ENCODE results near the gene LSM7. TPM values are rescaled to one million over a fixed set of nuclear protein-coding genes. Genes with fewer than 3 reads are reported as not detected.

Gene LSM7
- 218 and 270 TPM in 2 replicates for total RNA-seq (2014; rRNA removed; shearing (Covaris generic))

DNA sequence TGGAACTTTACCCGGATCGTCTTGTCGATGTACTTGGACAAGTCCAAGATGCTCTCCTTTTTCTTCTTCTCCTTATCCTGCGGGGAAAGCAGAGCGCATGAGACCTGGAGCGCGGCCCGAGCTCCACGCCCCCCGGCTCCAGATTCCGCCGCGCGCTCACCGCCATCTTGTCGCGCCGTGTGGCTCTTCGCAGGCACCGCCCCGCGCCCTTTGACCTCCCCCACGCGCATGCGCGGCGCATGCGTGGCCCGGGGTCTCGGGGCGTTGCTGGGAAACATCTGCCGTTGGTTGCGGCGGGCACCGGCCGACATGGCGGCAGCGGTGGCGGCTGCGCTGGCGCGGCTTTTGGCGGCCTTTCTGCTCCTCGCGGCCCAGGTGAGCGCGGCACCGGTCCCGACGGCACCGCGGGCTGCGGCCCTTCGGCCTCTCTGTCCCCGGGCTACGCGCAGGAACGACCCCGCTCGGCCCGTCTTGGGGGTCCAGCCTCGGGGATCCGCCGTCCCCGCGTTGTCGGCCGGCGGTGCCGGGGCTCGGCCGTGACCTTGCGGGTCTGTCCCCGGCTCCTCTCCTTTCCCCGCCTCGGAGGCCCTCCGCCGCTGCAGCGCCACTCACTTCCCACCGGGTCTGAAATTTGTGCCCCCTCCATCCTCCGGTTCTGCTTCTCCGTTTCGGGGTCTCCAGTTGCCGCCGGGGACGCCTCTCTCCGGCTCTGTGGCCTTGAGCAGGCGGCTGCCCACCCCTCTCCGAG lies at the start of gene LSM7, which contains the start of gene SPPL2B:
LSM7 (minus strand) TSS at position 186 of the 748 bp plus-strand sequence; CDS start at position 166, 20 bp downstream.
SPPL2B (plus strand) TSS at position 284 of the 748 bp plus-strand sequence; CDS start at position 310, 26 bp downstream.
- H3K4me3 ChIP-seq = peak within 1 kb of the TSS; percentile 96
- DNase-seq (ENCODE audit: low read depth in 1 of 2, low spot score in 2 of 2) = peak; percentile 87 to 89
- no peaks in the 10 kb centered on the region for H3K27me3 ChIP-seq (replicated peaks)
- peak within 1 kb of the TSS; percentile 79 for H3K27ac ChIP-seq
- H3K36me3 ChIP-seq = peaks cover 41% of the 10 kb centered on the region
- peaks cover 13% of the 10 kb centered on the region for H3K4me1 ChIP-seq (replicated peaks)
- H3K9me3 ChIP-seq (replicated peaks) = no peaks in the 10 kb centered on the region

DNA sequence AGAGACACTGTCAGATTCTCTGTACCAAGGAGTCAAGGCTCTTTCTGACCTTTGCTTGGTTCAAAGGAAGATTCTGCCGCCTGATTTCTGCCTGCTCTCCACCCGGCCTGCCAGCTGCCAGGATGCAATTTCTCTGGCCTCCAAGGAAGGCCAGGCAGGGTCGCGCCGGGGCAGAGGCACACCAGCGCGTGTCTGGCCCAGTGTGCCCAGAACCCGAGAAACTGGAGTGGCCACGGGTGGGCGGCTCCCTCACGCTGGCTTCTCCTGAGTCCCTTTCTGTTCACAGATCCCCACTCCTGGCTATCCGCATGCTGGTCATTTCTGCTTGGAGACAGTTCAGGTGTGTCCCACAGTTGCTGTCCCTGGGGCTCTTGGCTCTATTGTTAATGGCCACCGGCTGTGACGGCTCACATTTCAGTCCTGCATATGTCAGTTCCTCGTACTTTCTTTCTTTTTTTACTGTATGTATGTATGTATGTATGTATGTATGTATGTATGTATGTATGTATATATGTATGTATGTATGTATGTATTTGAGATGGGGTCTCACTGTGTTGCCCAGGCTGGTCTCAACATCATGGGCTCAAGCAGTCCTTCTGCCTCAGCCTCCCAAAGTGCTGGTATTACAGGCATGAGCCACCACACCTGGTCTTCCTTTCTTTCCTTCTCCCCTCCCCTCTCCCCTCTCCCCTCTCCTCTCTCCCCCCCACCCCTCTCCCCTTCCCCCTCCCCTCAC lies 48.6 kb upstream of the LSM7 start:
- no peak for DNase-seq (ENCODE audit: low read depth in 1 of 2, low spot score in 2 of 2)
- peaks cover 12% of the 10 kb centered on the region for H3K9me3 ChIP-seq (replicated peaks)
- no peaks in the 10 kb centered on the region for H3K27me3 ChIP-seq (replicated peaks)
- no peak overlapping the region for H3K27ac ChIP-seq
- no peaks in the 10 kb centered on the region for H3K36me3 ChIP-seq
- H3K4me1 ChIP-seq (replicated peaks) = no peaks in the 10 kb centered on the region
- H3K4me3 ChIP-seq = no peak overlapping the region

DNA sequence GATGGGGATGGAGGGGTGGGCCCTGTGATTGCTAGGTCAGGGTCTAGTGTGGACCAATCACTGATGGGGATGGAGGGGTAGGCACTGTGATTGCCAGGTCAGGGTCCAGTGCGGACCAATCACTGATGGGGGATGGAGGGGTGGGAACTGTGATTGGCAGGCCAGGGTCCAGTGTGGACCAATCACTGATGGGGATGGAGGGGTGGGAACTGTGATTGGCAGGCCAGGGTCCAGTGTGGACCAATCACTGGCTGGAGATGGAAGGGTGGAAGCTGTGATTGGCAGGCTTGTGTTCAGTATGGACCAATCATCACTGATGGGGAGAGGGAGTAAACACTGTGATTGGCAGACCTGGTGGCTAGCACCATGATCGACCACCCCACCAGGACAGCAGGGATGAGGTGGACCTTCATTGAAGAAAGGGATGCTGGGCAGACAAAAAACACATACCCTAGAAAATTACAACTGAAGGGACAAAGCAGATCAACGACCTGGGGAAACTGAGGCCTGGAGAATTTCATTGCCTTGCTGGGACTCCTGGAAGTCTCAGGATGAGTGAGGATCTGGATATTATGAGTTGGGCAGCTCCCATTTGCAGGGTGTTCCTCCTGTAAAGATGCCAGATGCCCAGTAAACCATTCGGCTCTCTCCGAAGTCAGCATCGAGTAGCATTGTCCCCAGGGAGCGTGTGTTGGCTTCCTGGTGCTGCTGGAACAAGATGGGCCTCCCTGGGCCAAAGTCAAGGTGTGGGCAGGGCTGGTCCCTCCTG lies 47.2 kb upstream of the LSM7 start:
- Histone ChIP-seq H3K27me3 (replicated peaks) (no peaks in the 10 kb centered on the region), H3K27ac (no peak overlapping the region), H3K36me3 (no peaks in the 10 kb centered on the region), H3K9me3 (replicated peaks) (peaks cover 9% of the 10 kb centered on the region), H3K4me1 (replicated peaks) (no peaks in the 10 kb centered on the region), H3K4me3 (no peak overlapping the region)
- no peak for DNase-seq (ENCODE audit: low read depth in 1 of 2, low spot score in 2 of 2)

DNA sequence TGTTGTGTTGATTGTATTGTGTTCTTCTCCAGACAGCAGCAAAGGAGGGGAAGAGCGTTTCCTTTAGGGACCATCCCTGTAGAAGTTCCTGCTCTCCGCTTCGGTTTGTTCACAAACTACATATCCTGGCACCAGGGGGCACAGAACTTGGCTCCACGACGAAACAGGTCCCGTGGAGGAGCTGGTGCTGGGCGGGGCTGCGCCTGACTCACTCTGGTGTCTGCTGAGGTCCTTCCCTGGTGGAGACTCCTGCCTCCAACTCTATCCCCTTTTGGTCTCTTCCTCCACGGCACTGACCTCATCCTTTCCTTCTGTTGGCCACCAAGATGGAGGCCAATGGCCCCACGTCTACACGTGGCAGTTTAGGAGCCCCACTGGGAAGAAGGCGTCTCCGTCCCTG lies 46.4 kb upstream of the LSM7 start:
- Histone ChIP-seq H3K36me3 (no peaks in the 10 kb centered on the region), H3K4me3 (no peak overlapping the region), H3K27ac (no peak overlapping the region), H3K9me3 (replicated peaks) (peaks cover 8% of the 10 kb centered on the region), H3K27me3 (replicated peaks) (no peaks in the 10 kb centered on the region), H3K4me1 (replicated peaks) (no peaks in the 10 kb centered on the region)
- DNase-seq (ENCODE audit: low read depth in 1 of 2, low spot score in 2 of 2) = no peak

DNA sequence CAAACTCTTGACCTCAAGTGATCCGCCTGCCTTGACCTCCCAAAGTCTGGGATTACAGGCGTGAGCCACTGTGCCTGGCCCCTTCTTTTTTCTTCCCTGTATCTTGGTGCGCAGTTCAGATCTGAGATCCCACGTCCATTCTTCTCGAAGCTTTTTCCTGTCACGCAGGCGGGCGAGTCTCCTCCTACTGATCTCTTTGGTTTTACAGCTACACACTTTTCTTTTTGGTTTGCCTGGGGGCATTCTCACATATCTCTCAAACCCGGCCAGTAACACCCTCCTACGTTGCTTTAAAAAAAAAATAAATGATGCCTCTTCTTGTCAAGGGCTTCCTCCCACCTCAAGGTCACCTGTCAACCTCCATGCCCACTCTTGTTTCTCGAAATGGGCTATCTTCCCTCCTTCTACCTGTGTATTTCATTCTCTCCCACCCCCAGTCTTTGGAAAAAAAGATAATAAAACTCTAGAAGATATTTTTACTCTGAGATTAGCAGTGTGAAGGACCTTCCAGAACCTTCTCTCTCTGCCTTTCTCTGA lies 43.8 kb upstream of the LSM7 start:
- H3K36me3 ChIP-seq = no peaks in the 10 kb centered on the region
- no peak overlapping the region for H3K27ac ChIP-seq
- no peaks in the 10 kb centered on the region for H3K27me3 ChIP-seq (replicated peaks)
- no peaks in the 10 kb centered on the region for H3K4me1 ChIP-seq (replicated peaks)
- DNase-seq (ENCODE audit: low read depth in 1 of 2, low spot score in 2 of 2) = no peak
- H3K9me3 ChIP-seq (replicated peaks) = no peaks in the 10 kb centered on the region; the same call in 1 of the 2 replicates
- no peak overlapping the region for H3K4me3 ChIP-seq

DNA sequence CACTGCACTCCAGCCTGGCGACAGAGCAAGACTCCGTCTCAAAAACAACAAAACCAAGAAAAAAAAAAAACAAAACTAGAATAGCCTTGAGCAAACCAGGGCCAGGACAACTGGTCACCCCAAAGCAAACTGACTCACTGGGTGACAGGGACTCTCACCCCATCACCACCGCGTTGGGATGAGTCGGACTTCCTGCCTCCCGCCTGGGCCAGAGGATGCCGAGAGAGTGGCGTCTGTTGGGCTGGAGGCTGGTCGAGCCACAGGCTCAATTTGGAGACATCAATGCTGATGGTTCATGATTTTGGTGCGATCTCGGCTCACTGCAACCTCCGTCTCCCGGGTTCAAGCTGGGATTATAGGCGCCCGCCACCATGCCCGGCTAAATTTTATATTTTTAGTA lies 43.3 kb upstream of the LSM7 start:
- no peaks in the 10 kb centered on the region for H3K27me3 ChIP-seq (replicated peaks)
- H3K4me1 ChIP-seq (replicated peaks) = no peaks in the 10 kb centered on the region
- H3K4me3 ChIP-seq = no peak overlapping the region
- DNase-seq (ENCODE audit: low read depth in 1 of 2, low spot score in 2 of 2) = no peak
- H3K27ac ChIP-seq = no peak overlapping the region
- H3K9me3 ChIP-seq (replicated peaks) = peaks cover 2% of the 10 kb centered on the region
- H3K36me3 ChIP-seq = no peaks in the 10 kb centered on the region

DNA sequence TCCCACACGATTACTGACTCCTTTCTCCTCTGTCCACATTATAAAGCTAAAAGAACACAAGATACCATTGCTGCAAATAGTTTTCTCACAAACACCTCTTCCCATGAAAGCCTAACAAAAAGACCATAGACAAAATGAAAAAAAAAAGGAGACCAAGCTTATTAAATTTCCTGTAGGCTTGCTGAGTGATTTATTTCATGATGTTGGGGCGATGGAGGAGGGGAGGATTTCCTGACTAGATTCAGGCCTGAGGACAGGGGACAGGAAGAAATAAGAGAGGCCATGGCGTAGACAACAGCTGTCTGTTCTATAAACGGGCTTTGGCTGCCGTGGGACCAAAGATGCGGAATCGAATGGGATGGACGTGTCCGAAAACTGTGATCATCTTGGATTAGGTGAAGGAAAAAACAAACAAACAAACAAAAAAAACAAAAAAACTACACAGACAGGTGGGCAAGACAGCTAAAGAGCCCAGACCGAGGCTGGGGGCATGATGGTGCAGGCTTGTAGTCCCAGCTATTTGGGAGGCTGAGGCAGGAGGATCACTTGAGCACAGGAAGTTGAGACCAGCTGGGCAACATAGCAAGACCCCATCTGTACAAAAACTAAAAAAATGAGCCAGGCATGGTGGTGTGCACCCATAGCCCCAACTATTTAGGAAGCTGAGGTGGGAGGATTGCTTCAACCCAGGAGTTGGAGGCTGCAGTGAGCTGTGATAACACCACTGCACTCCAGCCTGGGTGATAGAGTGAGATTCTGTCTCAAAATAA lies 37.0 kb upstream of the LSM7 start:
- Histone ChIP-seq H3K4me3 (no peak overlapping the region), H3K36me3 (no peaks in the 10 kb centered on the region), H3K27me3 (replicated peaks) (peaks cover 19% of the 10 kb centered on the region), H3K4me1 (replicated peaks) (no peaks in the 10 kb centered on the region), H3K9me3 (replicated peaks) (peaks cover 2% of the 10 kb centered on the region), H3K27ac (no peak overlapping the region)
- DNase-seq (ENCODE audit: low read depth in 1 of 2, low spot score in 2 of 2) = no peak

DNA sequence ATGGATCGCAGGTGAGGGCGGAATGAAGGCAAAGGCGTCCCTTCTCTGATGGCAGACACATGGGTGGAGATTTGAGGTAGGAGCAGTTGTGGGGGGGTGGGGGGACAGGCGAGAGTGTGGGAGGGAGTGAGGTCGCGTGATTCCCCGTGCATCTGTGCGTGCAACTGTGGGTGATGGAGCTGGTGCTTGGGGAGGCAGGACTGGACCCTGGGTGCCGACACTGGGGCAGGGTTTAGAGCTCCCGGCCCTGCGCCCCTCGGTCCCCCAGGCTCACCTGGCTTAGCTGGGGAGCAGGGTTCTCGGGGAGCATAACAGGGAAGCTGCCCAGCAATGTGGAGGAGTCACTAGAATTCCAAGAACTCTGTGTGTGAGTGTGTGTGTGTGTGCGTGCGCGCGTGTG lies 35.0 kb upstream of the LSM7 start:
- Histone ChIP-seq H3K9me3 (replicated peaks) (peaks cover 2% of the 10 kb centered on the region; the same call in 1 of the 2 replicates), H3K4me1 (replicated peaks) (no peaks in the 10 kb centered on the region), H3K27ac (no peak overlapping the region), H3K4me3 (no peak overlapping the region), H3K36me3 (no peaks in the 10 kb centered on the region), H3K27me3 (replicated peaks) (peaks cover 22% of the 10 kb centered on the region)
- no peak for DNase-seq (ENCODE audit: low read depth in 1 of 2, low spot score in 2 of 2)

DNA sequence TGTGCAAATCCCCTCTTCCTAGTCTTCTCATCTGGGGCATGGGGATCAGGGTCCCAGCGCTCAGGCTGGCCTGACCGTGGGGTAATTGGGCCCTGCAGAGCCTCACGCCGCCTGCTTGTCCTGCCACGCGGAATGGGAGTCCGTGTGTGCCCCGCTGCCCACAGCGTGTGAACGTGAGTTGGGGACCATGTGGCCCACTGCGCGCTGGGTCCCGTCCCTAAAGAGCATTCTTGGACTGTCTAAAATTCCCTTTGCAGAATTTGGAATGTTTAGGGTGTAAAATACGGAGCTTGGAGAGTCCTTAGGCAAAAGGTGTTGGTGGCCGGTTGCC lies 34.5 kb upstream of the LSM7 start:
- H3K27ac ChIP-seq = no peak overlapping the region
- no peaks in the 10 kb centered on the region for H3K36me3 ChIP-seq
- H3K9me3 ChIP-seq (replicated peaks) = peaks cover 2% of the 10 kb centered on the region; the same call in 1 of the 2 replicates
- no peaks in the 10 kb centered on the region for H3K4me1 ChIP-seq (replicated peaks)
- H3K27me3 ChIP-seq (replicated peaks) = peaks cover 22% of the 10 kb centered on the region
- no peak for DNase-seq (ENCODE audit: low read depth in 1 of 2, low spot score in 2 of 2)
- no peak overlapping the region for H3K4me3 ChIP-seq

DNA sequence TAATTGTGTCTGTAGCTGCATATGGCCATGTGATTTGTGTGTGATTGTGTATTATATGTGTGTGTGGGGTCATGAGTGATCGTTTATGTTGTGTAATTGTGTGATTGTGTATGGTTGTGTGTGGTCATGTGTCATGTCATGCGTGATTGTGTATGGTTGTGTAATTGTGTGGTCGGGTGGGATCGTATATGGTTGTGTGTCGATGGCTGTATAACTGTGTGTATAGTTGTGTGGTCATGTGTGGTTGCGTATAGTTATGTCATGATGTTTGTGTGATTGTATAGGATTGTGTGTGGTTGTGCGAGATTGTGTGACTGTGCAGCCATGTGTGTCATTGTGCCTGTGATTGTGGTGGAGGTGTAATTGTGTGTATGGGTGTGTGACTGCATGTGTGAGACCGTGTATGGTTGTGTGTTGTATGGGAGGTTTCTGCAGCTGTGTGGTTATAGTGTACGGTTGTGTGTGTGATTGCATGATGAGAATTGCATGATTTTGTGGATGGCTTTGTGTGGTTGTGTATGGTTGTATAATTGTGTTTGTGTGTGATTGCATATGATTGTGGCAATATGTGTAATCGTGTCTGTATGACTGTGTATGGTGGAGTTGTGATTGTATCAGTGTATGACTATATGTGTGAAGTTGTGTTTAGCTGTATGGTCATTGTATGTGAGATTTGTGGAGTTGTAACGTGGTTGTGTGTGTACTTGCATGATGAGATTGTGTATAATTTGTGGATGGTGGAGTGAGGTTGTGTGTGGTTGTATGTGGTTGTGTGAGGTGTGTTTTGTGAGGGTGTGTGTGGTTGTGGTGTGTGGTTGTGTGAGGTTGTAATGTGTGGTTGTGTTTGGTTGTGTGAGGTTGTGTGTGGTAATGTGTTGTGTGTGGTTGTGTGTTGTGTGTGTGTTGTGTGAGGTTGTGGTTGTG lies 33.9 kb upstream of the LSM7 start:
- Histone ChIP-seq H3K4me3 (no peak overlapping the region), H3K4me1 (replicated peaks) (no peaks in the 10 kb centered on the region), H3K9me3 (replicated peaks) (peaks cover 2% of the 10 kb centered on the region; the same call in 1 of the 2 replicates), H3K27me3 (replicated peaks) (peaks cover 22% of the 10 kb centered on the region), H3K27ac (no peak overlapping the region), H3K36me3 (no peaks in the 10 kb centered on the region)
- no peak for DNase-seq (ENCODE audit: low read depth in 1 of 2, low spot score in 2 of 2)

DNA sequence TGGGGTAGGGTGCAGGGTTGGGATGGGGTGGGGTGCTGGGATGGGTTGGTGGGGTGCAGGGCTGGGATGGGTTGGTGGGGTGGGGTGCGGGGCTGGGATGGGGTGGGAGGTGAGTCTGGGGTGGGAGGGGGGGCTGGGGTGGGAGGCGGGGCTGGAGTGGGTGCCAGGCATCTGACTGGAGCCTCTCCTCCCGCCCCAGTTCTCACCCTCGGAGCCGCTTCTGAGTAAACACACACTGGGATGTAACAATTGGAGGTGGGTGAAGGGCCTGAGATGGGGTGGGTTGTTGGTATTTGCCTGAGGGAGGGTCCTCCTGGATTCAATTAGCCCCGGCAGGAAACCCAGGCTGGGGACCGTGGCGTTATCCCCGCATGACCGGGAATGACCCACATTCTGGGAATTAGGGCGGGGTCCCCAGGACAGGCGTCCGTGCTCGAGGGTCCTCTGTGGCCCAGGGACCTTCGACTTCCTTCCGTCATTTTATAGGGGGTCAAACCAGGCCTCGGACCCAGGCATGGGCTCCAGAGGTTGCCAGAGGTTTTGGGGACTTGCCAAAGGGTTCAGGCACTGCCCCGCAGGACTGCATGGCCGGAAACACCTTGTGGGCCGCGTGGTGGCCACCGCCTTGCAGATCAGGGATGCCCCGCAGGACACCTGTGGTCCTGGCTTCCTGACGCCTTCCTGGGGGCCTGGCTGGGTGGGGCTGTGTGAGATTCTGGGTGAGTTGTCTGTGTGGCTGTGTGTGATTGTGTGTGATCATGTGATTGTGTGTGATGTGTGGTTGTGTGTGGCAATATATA lies 33.1 kb upstream of the LSM7 start:
- Histone ChIP-seq H3K4me1 (replicated peaks) (no peaks in the 10 kb centered on the region), H3K27me3 (replicated peaks) (peaks cover 22% of the 10 kb centered on the region), H3K9me3 (replicated peaks) (no peaks in the 10 kb centered on the region), H3K36me3 (no peaks in the 10 kb centered on the region), H3K27ac (no peak overlapping the region), H3K4me3 (no peak overlapping the region)
- DNase-seq (ENCODE audit: low read depth in 1 of 2, low spot score in 2 of 2) = no peak

DNA sequence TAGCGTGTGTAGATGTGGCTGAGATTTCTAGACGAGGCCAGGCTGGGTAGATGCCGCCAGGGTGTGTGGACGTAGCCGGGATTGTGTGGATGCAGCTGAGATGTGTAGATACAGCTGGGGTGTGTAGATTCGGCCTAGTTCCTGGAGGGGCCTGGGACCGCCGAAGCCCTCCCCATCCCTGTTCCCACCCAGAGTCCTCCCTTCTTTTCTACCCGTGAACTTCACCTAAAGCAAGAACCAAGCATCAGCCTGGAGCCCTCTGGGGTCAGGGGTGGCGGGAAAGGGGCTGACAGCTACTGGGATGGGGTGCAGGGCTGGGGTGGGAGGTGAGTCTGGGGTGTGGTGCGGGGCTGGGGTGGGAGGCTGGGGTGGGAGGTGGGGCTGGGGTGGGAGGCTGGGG lies 32.4 kb upstream of the LSM7 start:
- Histone ChIP-seq H3K36me3 (no peaks in the 10 kb centered on the region), H3K9me3 (replicated peaks) (no peaks in the 10 kb centered on the region), H3K27ac (no peak overlapping the region), H3K27me3 (replicated peaks) (peaks cover 22% of the 10 kb centered on the region), H3K4me3 (no peak overlapping the region), H3K4me1 (replicated peaks) (no peaks in the 10 kb centered on the region)
- DNase-seq (ENCODE audit: low read depth in 1 of 2, low spot score in 2 of 2) = no peak
